ENCODE measurements around the gene C19orf85. TPM values are rescaled to one million over a fixed set of nuclear protein-coding genes. Genes with fewer than 3 reads are reported as not detected.
"Not testable (repeated sequence)": the region's sequence is repeated elsewhere in the genome, so short reads cannot be mapped to it uniquely, and the experiment has no call there.

Gene C19orf85
- total RNA-seq, 6 experiments from 2014 or later = not detected

- H3K27ac Mint-ChIP-seq = no peak overlapping the region
- no peaks in the 10 kb centered on the region for H3K9me3 Mint-ChIP-seq
- H3K27me3 Mint-ChIP-seq (ENCODE audit: insufficient read depth) = peaks cover 37% of the 10 kb centered on the region
- TF ChIP-seq CTCF (IDR thresholded peaks at IDR 0.05) = no peak
- H3K4me3 Mint-ChIP-seq = no peak overlapping the region
- no peak for DNase-seq
- no peaks in the 10 kb centered on the region for H3K4me1 Mint-ChIP-seq (ENCODE audit: low read depth)
- no peaks in the 10 kb centered on the region for H3K36me3 Mint-ChIP-seq (ENCODE audit: low read depth)
These were observed 40.0 kb downstream of the C19orf85 start for GRCh38 chr19:55424518-55424917.

DNA sequence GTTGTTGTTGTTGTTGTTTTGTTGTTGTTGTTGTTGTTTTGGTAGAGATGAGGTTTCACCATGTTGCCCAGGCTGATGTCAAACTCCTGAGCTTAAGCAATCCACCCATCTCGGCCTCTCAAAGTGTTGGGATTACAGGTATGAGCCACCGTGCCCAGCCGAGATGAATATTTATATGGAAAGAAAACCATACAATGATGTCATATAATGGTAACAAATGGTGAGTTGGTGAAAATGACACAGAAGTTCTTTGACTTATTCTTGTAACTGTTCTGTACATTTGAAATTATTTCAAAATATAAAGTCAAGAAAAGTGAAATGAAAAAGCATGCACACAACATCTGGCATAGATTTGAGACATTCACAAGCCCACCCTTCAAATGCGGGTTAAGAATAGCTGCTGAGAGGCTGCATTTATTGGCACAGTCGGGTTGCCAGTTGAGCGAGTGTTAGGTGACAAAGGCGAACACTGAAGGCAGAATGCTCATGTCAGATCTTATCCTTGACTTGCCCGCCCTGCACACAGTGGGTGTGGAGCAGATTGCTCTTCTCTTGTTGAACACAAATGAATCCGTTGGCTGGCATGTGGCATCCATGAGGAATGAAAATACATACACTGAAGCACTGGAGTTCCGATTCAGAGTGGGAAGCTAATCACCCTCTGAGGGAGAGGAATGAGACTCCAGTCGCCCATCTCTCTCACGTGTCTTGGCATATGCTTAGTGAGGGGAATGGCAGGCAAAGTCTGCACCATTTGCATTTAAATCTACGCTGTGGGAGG lies 41.1 kb downstream of the C19orf85 start:
- Mint-ChIP-seq H3K4me3 (no peak overlapping the region), H3K27ac (no peak overlapping the region), H3K9me3 (no peaks in the 10 kb centered on the region), H3K36me3 (ENCODE audit: low read depth) (no peaks in the 10 kb centered on the region), H3K4me1 (ENCODE audit: low read depth) (peaks cover 2% of the 10 kb centered on the region), H3K27me3 (ENCODE audit: insufficient read depth) (peaks cover 35% of the 10 kb centered on the region)
- TF ChIP-seq CTCF (IDR thresholded peaks at IDR 0.05) = no peak
- no peak for DNase-seq

GRCh38 chr19:55421281-55421680 lies 43.3 kb downstream of the C19orf85 start:
- peaks cover 25% of the 10 kb centered on the region for H3K27me3 Mint-ChIP-seq (ENCODE audit: insufficient read depth)
- H3K4me3 Mint-ChIP-seq; DNase-seq; H3K9me3 Mint-ChIP-seq; H3K36me3 Mint-ChIP-seq (ENCODE audit: low read depth); H3K4me1 Mint-ChIP-seq (ENCODE audit: low read depth); H3K27ac Mint-ChIP-seq: not testable (repeated sequence)

- H3K4me1 Mint-ChIP-seq (ENCODE audit: low read depth) = peaks cover 9% of the 10 kb centered on the region
- DNase-seq = no peak
- no peak overlapping the region for H3K4me3 Mint-ChIP-seq
- no peak for TF ChIP-seq CTCF (IDR thresholded peaks at IDR 0.05)
- no peaks in the 10 kb centered on the region for H3K9me3 Mint-ChIP-seq
- H3K36me3 Mint-ChIP-seq (ENCODE audit: low read depth) = no peaks in the 10 kb centered on the region
- H3K27me3 Mint-ChIP-seq (ENCODE audit: insufficient read depth) = peaks cover 15% of the 10 kb centered on the region
- H3K27ac Mint-ChIP-seq = no peak overlapping the region
These were observed 44.8 kb downstream of the C19orf85 start for GRCh38 chr19:55419624-55420236.

GRCh38 chr19:55419103-55419502 lies 45.4 kb downstream of the C19orf85 start:
- Mint-ChIP-seq H3K36me3 (ENCODE audit: low read depth) (no peaks in the 10 kb centered on the region), H3K4me3 (no peak overlapping the region), H3K27me3 (ENCODE audit: insufficient read depth) (peaks cover 15% of the 10 kb centered on the region), H3K9me3 (no peaks in the 10 kb centered on the region), H3K27ac (no peak overlapping the region), H3K4me1 (ENCODE audit: low read depth) (peaks cover 9% of the 10 kb centered on the region)
- DNase-seq = no peak
- TF ChIP-seq CTCF (IDR thresholded peaks at IDR 0.05) = no peak

DNA sequence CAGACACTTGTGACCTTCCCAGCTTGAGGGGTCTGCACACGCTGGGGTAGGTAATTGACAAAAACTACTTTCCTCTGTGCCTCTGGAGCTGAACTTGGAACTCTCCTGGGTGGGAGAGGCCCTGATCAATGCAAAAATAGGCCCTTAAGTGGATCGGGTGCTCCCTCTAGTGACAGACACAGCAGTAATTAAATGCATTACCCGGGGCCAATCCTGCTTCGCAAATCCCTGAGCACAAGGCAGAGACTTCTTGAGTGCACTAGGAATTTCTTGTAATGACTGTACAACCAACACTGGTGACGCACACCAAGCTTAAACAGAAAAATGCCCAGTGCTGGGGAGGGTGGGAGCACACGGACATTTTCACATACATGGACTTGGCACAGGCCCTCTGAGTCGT lies 46.4 kb downstream of the C19orf85 start:
- TF ChIP-seq CTCF (IDR thresholded peaks at IDR 0.05) = peak; percentile 83
- H3K27me3 Mint-ChIP-seq (ENCODE audit: insufficient read depth) = peaks cover 8% of the 10 kb centered on the region
- peak; percentile 90 for DNase-seq

More for the DNA sequence above, 46.4 kb downstream of the C19orf85 start:
- Mint-ChIP-seq H3K4me1 (ENCODE audit: low read depth) (peaks cover 9% of the 10 kb centered on the region), H3K9me3 (no peaks in the 10 kb centered on the region), H3K4me3 (no peak overlapping the region), H3K36me3 (ENCODE audit: low read depth) (no peaks in the 10 kb centered on the region), H3K27ac (peak overlapping the region; percentile 53; the same call in 1 of the 2 replicates)
